HEK293 (cell line): ENCODE results near the gene HS3ST5.
"Not testable (repeated sequence)": the region's sequence is repeated elsewhere in the genome, so short reads cannot be mapped to it uniquely, and the experiment has no call there.

Source experiments
- BCL11A ChIP-seq: fragments of 450-650 bp; formaldehyde crosslinking; IDR thresholded peaks from 2 replicates; pipeline ENCODE4 v1.5.1; 2016; ENCODE audit warnings: low read depth, missing biosample characterization, missing genetic modification characterization
- KLF9 ChIP-seq: fragments of 450-650 bp; formaldehyde crosslinking; IDR thresholded peaks from 2 replicates; pipeline ENCODE4 v1.5.1; 2016; ENCODE audit warnings: missing biosample characterization, missing genetic modification characterization, low read depth
- YY1 ChIP-seq: fragments of 450-650 bp; formaldehyde crosslinking; IDR thresholded peaks from 2 replicates; pipeline ENCODE4 v1.5.1; 2018; ENCODE audit warnings: missing biosample characterization, missing genetic modification characterization
- ZBTB17 ChIP-seq: fragments of 450-650 bp; formaldehyde crosslinking; IDR thresholded peaks from 2 replicates; pipeline ENCODE4 v1.5.1; 2016; ENCODE audit warnings: missing biosample characterization, missing genetic modification characterization
- ZBTB7A ChIP-seq: fragments of 450-650 bp; formaldehyde crosslinking; IDR thresholded peaks from 2 replicates; pipeline ENCODE4 v1.5.1; 2016; ENCODE audit warnings: low read depth, missing biosample characterization, missing genetic modification characterization
- ZBTB8A ChIP-seq: fragments of 450-650 bp; formaldehyde crosslinking; IDR thresholded peaks from 2 replicates; pipeline ENCODE4 v1.5.1; 2016; ENCODE audit warnings: missing biosample characterization, missing genetic modification characterization
- ZNF19 ChIP-seq: fragments of 450-650 bp; formaldehyde crosslinking; IDR thresholded peaks from 2 replicates; pipeline ENCODE4; 2016; ENCODE audit warnings: missing biosample characterization, missing genetic modification characterization, low read depth
- ZNF830 ChIP-seq: fragments of 450-650 bp; IDR thresholded peaks from 2 replicates; pipeline ENCODE4 v1.5.0; 2018; ENCODE audit warnings: missing biosample characterization, missing genetic modification characterization, low read depth, mild to moderate bottlenecking, moderate library complexity
- TF ChIP-seq, protein P1 (sequence below): fragments of 450-650 bp; formaldehyde crosslinking; optimal IDR thresholded peaks from 2 replicates; pipeline ENCODE3; 2016; ENCODE audit warnings: missing biosample characterization, mild to moderate bottlenecking, missing genetic modification characterization

DNA sequence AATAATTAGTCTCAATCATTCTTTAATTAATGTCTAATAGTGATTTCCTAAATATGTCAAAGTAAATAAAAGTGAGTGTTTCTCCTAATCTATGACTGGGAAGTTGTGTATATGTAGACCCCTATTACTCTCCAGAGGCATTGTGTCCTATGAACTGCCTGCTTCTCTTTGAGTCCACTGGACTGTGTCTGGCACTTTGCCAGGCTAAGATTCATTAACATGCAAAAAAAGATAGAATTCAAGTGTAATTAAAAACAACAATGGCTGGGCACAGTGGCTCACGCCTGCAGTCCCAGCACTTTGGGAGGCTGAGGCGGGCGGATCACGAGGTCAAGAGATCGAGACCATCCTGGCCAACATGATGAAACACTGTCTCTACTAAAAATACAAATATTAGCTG, 298.3 kb downstream of the HS3ST5 start:
- not testable (repeated sequence) for TF ChIP-seq YY1 (tag by site-specific recombination); ZBTB8A; KLF9; BCL11A (tag by site-specific recombination); ZBTB7A; ZBTB17 (tag by site-specific recombination); ZNF830 (tag by site-specific recombination); ZNF19 (tag by site-specific recombination)
- TF ChIP-seq, protein P1, sequence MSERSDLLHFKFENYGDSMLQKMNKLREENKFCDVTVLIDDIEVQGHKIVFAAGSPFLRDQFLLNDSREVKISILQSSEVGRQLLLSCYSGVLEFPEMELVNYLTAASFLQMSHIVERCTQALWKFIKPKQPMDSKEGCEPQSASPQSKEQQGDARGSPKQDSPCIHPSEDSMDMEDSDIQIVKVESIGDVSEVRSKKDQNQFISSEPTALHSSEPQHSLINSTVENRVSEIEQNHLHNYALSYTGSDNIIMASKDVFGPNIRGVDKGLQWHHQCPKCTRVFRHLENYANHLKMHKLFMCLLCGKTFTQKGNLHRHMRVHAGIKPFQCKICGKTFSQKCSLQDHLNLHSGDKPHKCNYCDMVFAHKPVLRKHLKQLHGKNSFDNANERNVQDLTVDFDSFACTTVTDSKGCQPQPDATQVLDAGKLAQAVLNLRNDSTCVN = not testable (repeated sequence)
